ENCODE data around the gene CCT8. TPM values are rescaled to one million over a fixed set of nuclear protein-coding genes. Genes with fewer than 3 reads are reported as not detected.

The CCT8 gene
- total RNA-seq, 1 experiment from 2014 or later, result 221 TPM

GRCh38 chr21:29092102-29092959, 18.9 kb upstream of the CCT8 start:
- no TSS peak for BruUV-seq (replicated peaks)
- no peak overlapping the region for H3K4me3 Mint-ChIP-seq (ENCODE audit: unreplicated experiment)
- ChIA-PET CTCF (interaction anchor here (0.6 to 8.0 kb wide), 23 partner anchors 10 to 757 kb away, joined by 3 to 106 read pairs (median 4); no protein-coding TSS in a partner anchor), POLR2A (interaction anchor here (0.7 to 9.8 kb wide), 10 partner anchors 18 to 757 kb away, joined by 3 to 95 read pairs (median 20); partner anchors contain the start of gene CCT8)
- H3K4me1 Mint-ChIP-seq (ENCODE audit: insufficient read depth, unreplicated experiment), result peaks cover 34% of the 10 kb centered on the region
- no peaks in the 10 kb centered on the region for H3K27me3 Mint-ChIP-seq (ENCODE audit: insufficient read depth, unreplicated experiment)
- no peaks in the 10 kb centered on the region for H3K36me3 Mint-ChIP-seq (ENCODE audit: insufficient read depth, unreplicated experiment)
- H3K9me3 Mint-ChIP-seq (ENCODE audit: unreplicated experiment), result no peaks in the 10 kb centered on the region
- intact Hi-C loops (cut with micrococcal nuclease), result loop anchor here (5.0 kb wide), 1 partner anchor 55 kb away; no protein-coding TSS in a partner anchor
- H3K27ac Mint-ChIP-seq (ENCODE audit: low read depth, unreplicated experiment), result peak overlapping the region; percentile 92
- DNase-seq (ENCODE audit: unreplicated experiment), result peak; percentile 34
- no peak for TF ChIP-seq CTCF (IDR thresholded peaks at IDR 0.05; ENCODE audit: unreplicated experiment)

- DNase-seq (ENCODE audit: unreplicated experiment), result peak; percentile 65
- Mint-ChIP-seq H3K4me3 (ENCODE audit: unreplicated experiment) (no peak overlapping the region), H3K27ac (ENCODE audit: low read depth, unreplicated experiment) (peak overlapping the region; percentile 80), H3K27me3 (ENCODE audit: insufficient read depth, unreplicated experiment) (no peaks in the 10 kb centered on the region), H3K36me3 (ENCODE audit: insufficient read depth, unreplicated experiment) (no peaks in the 10 kb centered on the region), H3K4me1 (ENCODE audit: insufficient read depth, unreplicated experiment) (peaks cover 34% of the 10 kb centered on the region), H3K9me3 (ENCODE audit: unreplicated experiment) (no peaks in the 10 kb centered on the region)
- ChIA-PET CTCF (interaction anchor here (0.7 to 8.0 kb wide), 17 partner anchors 15 to 758 kb away, joined by 3 to 106 read pairs (median 5); no protein-coding TSS in a partner anchor), POLR2A (interaction anchor here (0.6 to 9.8 kb wide), 13 partner anchors 17 to 280 kb away, joined by 3 to 95 read pairs (median 9); partner anchors contain the start of gene CCT8)
- intact Hi-C loops (cut with micrococcal nuclease), result loop anchor here (1.0 to 5.0 kb wide), 3 partner anchors 56 to 208 kb away; partner anchors contain the start of gene BACH1
- no TSS peak for BruUV-seq (replicated peaks)
- no peak for TF ChIP-seq CTCF (IDR thresholded peaks at IDR 0.05; ENCODE audit: unreplicated experiment)
These were observed 17.6 kb upstream of the CCT8 start for GRCh38 chr21:29091033-29091432.

GRCh38 chr21:29085106-29085752, 11.8 kb upstream of the CCT8 start:
- Mint-ChIP-seq H3K27me3 (ENCODE audit: insufficient read depth, unreplicated experiment) (no peaks in the 10 kb centered on the region), H3K27ac (ENCODE audit: low read depth, unreplicated experiment) (no peak overlapping the region), H3K9me3 (ENCODE audit: unreplicated experiment) (no peaks in the 10 kb centered on the region), H3K36me3 (ENCODE audit: insufficient read depth, unreplicated experiment) (peaks cover 6% of the 10 kb centered on the region), H3K4me3 (ENCODE audit: unreplicated experiment) (no peak overlapping the region), H3K4me1 (ENCODE audit: insufficient read depth, unreplicated experiment) (peaks cover 9% of the 10 kb centered on the region)
- TF ChIP-seq CTCF (IDR thresholded peaks at IDR 0.05; ENCODE audit: unreplicated experiment), result no peak
- BruUV-seq (replicated peaks), result no TSS peak
- intact Hi-C loops (cut with micrococcal nuclease), result no loop called here
- POLR2A ChIA-PET, result interaction anchor here (9.8 kb wide), 1 partner anchor 11 kb away, joined by 95 read pairs; the partner anchor contains the start of gene CCT8
- CTCF ChIA-PET, result interaction anchor here (0.6 to 1.5 kb wide), 3 partner anchors 8 to 764 kb away, joined by 3 read pairs; no protein-coding TSS in a partner anchor
- no peak for DNase-seq (ENCODE audit: unreplicated experiment)

GRCh38 chr21:29084372-29084771, 10.9 kb upstream of the CCT8 start:
- DNase-seq (ENCODE audit: unreplicated experiment), result no peak
- no peak for TF ChIP-seq CTCF (IDR thresholded peaks at IDR 0.05; ENCODE audit: unreplicated experiment)
- Mint-ChIP-seq H3K4me1 (ENCODE audit: insufficient read depth, unreplicated experiment) (peaks cover under 1% of the 10 kb centered on the region), H3K27ac (ENCODE audit: low read depth, unreplicated experiment) (no peak overlapping the region), H3K36me3 (ENCODE audit: insufficient read depth, unreplicated experiment) (peaks cover 6% of the 10 kb centered on the region), H3K4me3 (ENCODE audit: unreplicated experiment) (no peak overlapping the region), H3K9me3 (ENCODE audit: unreplicated experiment) (no peaks in the 10 kb centered on the region), H3K27me3 (ENCODE audit: insufficient read depth, unreplicated experiment) (no peaks in the 10 kb centered on the region)
- no TSS peak for BruUV-seq (replicated peaks)
- ChIA-PET CTCF (no interaction called here), POLR2A (no interaction called here)
- intact Hi-C loops (cut with micrococcal nuclease), result no loop called here

Data from MCF 10A (cell line).